GM23338 (cell line): ENCODE data around the gene GLCE. TPM values are rescaled to one million over a fixed set of nuclear protein-coding genes. Genes with fewer than 3 reads are reported as not detected.

Source experiments
- ATAC-seq: fragments of 200-7000 bp; cut with Tn5 transposase; 3 replicates; pipeline ENCODE4 v1.9.1; 2020
- DNase-seq: peaks from one replicate; pipeline ENCODE4 v3.0.0-alpha.2; 2015; ENCODE audit warnings: low spot score
- H2AFZ ChIP-seq: fragments of 200-600 bp; sonication (generic); 2 replicates; pipeline ENCODE4 v1.8.0; 2016; ENCODE audit warnings: antibody characterized with exemption, mild to moderate bottlenecking, moderate library complexity
- H3F3A ChIP-seq: fragments of 200-600 bp; sonication (generic); replicated peaks from 2 replicates; pipeline ENCODE4 v1.8.0; 2017; ENCODE audit warnings: antibody characterized with exemption, mixed run types, low read depth
- H3K27ac ChIP-seq: fragments of 200-600 bp; sonication (generic); 2 replicates; pipeline ENCODE4 v1.6.1; 2016; ENCODE audit warnings: low read depth
- H3K27me3 ChIP-seq: fragments of 200-600 bp; sonication (generic); 2 replicates; pipeline ENCODE4 v1.8.0; 2016; ENCODE audit warnings: mild to moderate bottlenecking, mixed run types, moderate library complexity; ENCODE audit not compliant: insufficient read depth
- H3K36me3 ChIP-seq: fragments of 200-600 bp; sonication (generic); 2 replicates; pipeline ENCODE4 v1.8.0; 2016; ENCODE audit warnings: mild to moderate bottlenecking; ENCODE audit not compliant: insufficient read depth
- H3K4me1 ChIP-seq: fragments of 200-600 bp; sonication (generic); 2 replicates; pipeline ENCODE4 v1.8.0; 2016; ENCODE audit warnings: mild to moderate bottlenecking, moderate library complexity; ENCODE audit not compliant: insufficient read depth
- H3K4me2 ChIP-seq: fragments of 200-600 bp; sonication (generic); 2 replicates; pipeline ENCODE4 v1.7.1; 2017; ENCODE audit warnings: mixed run types
- H3K4me3 ChIP-seq: fragments of 200-600 bp; sonication (generic); 2 replicates; pipeline ENCODE4 v1.6.1; 2016; ENCODE audit warnings: mixed run types
- H3K79me2 ChIP-seq: fragments of 200-600 bp; sonication (generic); replicated peaks from 2 replicates; pipeline ENCODE4 v1.8.0; 2017; ENCODE audit warnings: mild to moderate bottlenecking; ENCODE audit not compliant: insufficient read depth
- H3K9me2 ChIP-seq: fragments of 200-600 bp; sonication (generic); 2 replicates; pipeline ENCODE4 v1.8.0; 2017; ENCODE audit not compliant: insufficient read depth
- H4K20me1 ChIP-seq: fragments of 200-600 bp; sonication (generic); replicated peaks from 2 replicates; pipeline ENCODE4 v1.8.0; 2017; ENCODE audit warnings: mild to moderate bottlenecking; ENCODE audit not compliant: insufficient read depth
- H3K27ac Mint-ChIP-seq: 2 replicates; pipeline ENCODE4 v1.8.0; 2020; ENCODE audit warnings: inconsistent platforms, mild to moderate bottlenecking, moderate library complexity, mixed read lengths
- H3K27me3 Mint-ChIP-seq: 3 replicates; pipeline ENCODE4 v1.8.0; 2022; ENCODE audit warnings: low read depth, mild to moderate bottlenecking, moderate library complexity, mixed read lengths, inconsistent platforms; ENCODE audit not compliant: insufficient read depth, poor library complexity
- H3K36me3 Mint-ChIP-seq: 3 replicates; pipeline ENCODE4 v1.8.0; 2021; ENCODE audit warnings: low read depth, mild to moderate bottlenecking, inconsistent platforms, moderate library complexity, mixed read lengths
- H3K4me1 Mint-ChIP-seq: 3 replicates; pipeline ENCODE4 v1.8.0; 2020; ENCODE audit warnings: mild to moderate bottlenecking, inconsistent platforms, mixed read lengths
- H3K4me3 Mint-ChIP-seq: 3 replicates; pipeline ENCODE4 v1.8.0; 2021; ENCODE audit warnings: moderate library complexity, mild to moderate bottlenecking, inconsistent platforms, mixed read lengths
- H3K9me3 Mint-ChIP-seq: 3 replicates; pipeline ENCODE4 v1.8.0; 2020; ENCODE audit warnings: moderate library complexity, mild to moderate bottlenecking, inconsistent platforms, mixed read lengths
- CREB1 ChIP-seq: fragments of 250-450 bp; sonication (Bioruptor Pico); IDR thresholded peaks from 2 replicates; pipeline ENCODE4 v1.5.0; 2020; ENCODE audit warnings: low read depth, mild to moderate bottlenecking, moderate library complexity
- CTCF ChIP-seq, 2 experiments: fragments of 200-600 bp in 1 of 2; sonication (generic) in 1 of 2; conservative IDR thresholded peaks; 2 replicates each; pipeline versions ENCODE4 v1.5.1 to v1.6.1; 2016 to 2017; ENCODE audit warnings: antibody characterized with exemption in 2 of 2, low read depth in 2 of 2, mild to moderate bottlenecking in 2 of 2, moderate library complexity in 1 of 2
- ETS1 ChIP-seq: IDR thresholded peaks from 2 replicates; pipeline ENCODE4 v1.6.1; 2016; ENCODE audit warnings: antibody characterized with exemption
- EZH2 ChIP-seq: fragments of 200-600 bp; sonication (generic); IDR thresholded peaks from one replicate; pipeline ENCODE4 v1.8.0; 2017; ENCODE audit warnings: antibody characterized with exemption, mild to moderate bottlenecking, low read depth; ENCODE audit not compliant: unreplicated experiment
- EZH2phosphoT487 ChIP-seq: fragments of 200-600 bp; sonication (generic); IDR thresholded peaks from one replicate; pipeline ENCODE4 v1.8.1; 2018; ENCODE audit warnings: antibody characterized with exemption; ENCODE audit not compliant: unreplicated experiment
- ZNF114 ChIP-seq: fragments of 250-450 bp; sonication (Bioruptor Pico); IDR thresholded peaks from 2 replicates; pipeline ENCODE4 v1.5.0; 2020; ENCODE audit warnings: mild to moderate bottlenecking, moderate library complexity
- ZNF462 ChIP-seq: fragments of 250-450 bp; sonication (Bioruptor Pico); IDR thresholded peaks from 2 replicates; pipeline ENCODE4 v1.5.0; 2020; ENCODE audit warnings: mild to moderate bottlenecking, moderate library complexity
- polyA plus RNA-seq: library from polyadenylated mRNA; unstranded; fragments of >200 nt; fragmentation: Nextera tagmentation; extraction: Ambion mirVana; gene quantifications from 2 replicates; pipeline ENCODE4 v1.2.1, GENCODE V29; 2016
- total RNA-seq: library from RNA; depleted of rRNA; stranded (reverse); fragments of >200 nt; shearing (Covaris generic); gene quantifications from 2 replicates; pipeline ENCODE4 v1.2.3, GENCODE V29; 2014

The GLCE gene
- total and polyA plus RNA-seq, 2 experiments from 2014 or later = 7.5 to 15.5 TPM

- TF ChIP-seq CTCF (conservative IDR thresholded peaks at IDR 0.05; ENCODE audit: low read depth in 2 of 2) = no peak
- Mint-ChIP-seq H3K27me3 (peaks cover 1% of the 10 kb centered on the region), H3K4me1 (no peaks in the 10 kb centered on the region), H3K36me3 (0 out of 3 replicates have a peak, but pooled peaks cover 4% of the 10 kb centered on the region), H3K9me3 (no peaks in the 10 kb centered on the region), H3K4me3 (no peak overlapping the region), H3K27ac (no peak overlapping the region)
- Histone ChIP-seq H3K4me2 (no peak overlapping the region), H3K9me2 (no peaks in the 10 kb centered on the region), H3K27ac (no peak overlapping the region), H4K20me1 (no peaks in the 10 kb centered on the region; the same call in 1 of the 2 replicates), H3K27me3 (no peaks in the 10 kb centered on the region), H3K4me3 (no peak overlapping the region), H3F3A (no peaks in the 10 kb centered on the region), H3K79me2 (no peaks in the 10 kb centered on the region), H3K36me3 (no peaks in the 10 kb centered on the region), H3K4me1 (no peaks in the 10 kb centered on the region), H2AFZ (no peak overlapping the region)
- ATAC-seq = no peak
- no peak for DNase-seq
These were observed 84.4 kb downstream of the GLCE start for GRCh38 chr15:69244798-69245197.

- H3K4me1 Mint-ChIP-seq = peaks cover 4% of the 10 kb centered on the region
- no peak overlapping the region for H3K27ac Mint-ChIP-seq
- H3K27me3 Mint-ChIP-seq = peaks cover 6% of the 10 kb centered on the region
- Histone ChIP-seq H3K36me3 (no peaks in the 10 kb centered on the region), H3F3A (no peaks in the 10 kb centered on the region), H3K4me3 (no peak overlapping the region), H3K9me2 (no peaks in the 10 kb centered on the region), H4K20me1 (no peaks in the 10 kb centered on the region; the same call in 1 of the 2 replicates), H3K27ac (no peak overlapping the region), H3K4me2 (no peak overlapping the region), H3K27me3 (no peaks in the 10 kb centered on the region), H3K4me1 (no peaks in the 10 kb centered on the region), H3K79me2 (no peaks in the 10 kb centered on the region), H2AFZ (no peak overlapping the region)
- H3K4me3 Mint-ChIP-seq = no peak overlapping the region
- ATAC-seq (peak; percentile 43; the same call in 2 of the 3 replicates), DNase-seq (no peak)
- no peaks in the 10 kb centered on the region; the same call in 1 of the 3 replicates for H3K36me3 Mint-ChIP-seq
- no peaks in the 10 kb centered on the region; the same call in 2 of the 3 replicates for H3K9me3 Mint-ChIP-seq
- TF ChIP-seq ZNF462 (CRISPR knock-in tag) = no peak
- TF ChIP-seq EZH2 = no peak
- no peak for TF ChIP-seq CREB1 (CRISPR knock-in tag)
- no peak for TF ChIP-seq ZNF114 (CRISPR knock-in tag)
- no peak for TF ChIP-seq CTCF (conservative IDR thresholded peaks at IDR 0.05; ENCODE audit: low read depth in 2 of 2)
- TF ChIP-seq ETS1 = no peak
- no peak for TF ChIP-seq EZH2phosphoT487
These were observed 92.7 kb downstream of the GLCE start for GRCh38 chr15:69253156-69253555.
